ENCODE measurements around the gene SASH1.

- TF ChIP-seq POLR2AphosphoS5 (IDR thresholded peaks at IDR 0.05; ENCODE audit: low read depth, low read length) = no peak
- no peak for TF ChIP-seq TAF1 (IDR thresholded peaks at IDR 0.05; ENCODE audit: borderline replicate concordance, low read depth, low read length)
These were observed 49.2 kb upstream of the SASH1 start for GRCh38 chr6:148293181-148293995.
